K562 (cell line): ENCODE results near the gene KRT75. TPM values are rescaled to one million over a fixed set of nuclear protein-coding genes. Genes with fewer than 3 reads are reported as not detected.

Experiments used
- ATAC-seq: fragments of 200-7000 bp; cut with Tn5 transposase; 3 replicates; pipeline ENCODE4 v1.9.1; 2020; ENCODE audit warnings: moderate library complexity
- BruUV-seq: library from RNA; stranded (reverse); fragments of 400-500 nt; replicated peaks from 2 replicates; lab custom pipeline; 2021; lab: Mats Ljungman, UMichigan
- CTCF ChIA-PET: fragments of 300-600 bp; formaldehyde crosslinking; extraction: SDS; loops from one replicate; lab custom pipeline; 2021; ENCODE audit warnings: low intra/inter-chr PET ratio; lab: Yijun Ruan, JAX
- POLR2A ChIA-PET: fragments of 300-600, 350-650 bp; sonication (Branson Sonifier 250); formaldehyde crosslinking; extraction: SDS; loops from one replicate; lab custom pipeline; 2021; ENCODE audit warnings: antibody characterized with exemption, inconsistent platforms; lab: Yijun Ruan, JAX
- DNase-seq, 4 experiments: peaks; one replicate each; pipeline versions ENCODE4 v3.0.0 to v3.0.0-alpha.2; 2011 to 2018; ENCODE audit warnings: low spot score in 3 of 4, mixed read lengths in 3 of 4; ENCODE audit errors: extremely low read depth in 1 of 4
- FAIRE-seq: peaks from 2 replicates; lab custom pipeline; 2011; peaks lifted over from hg19 to GRCh38; lab: Jason Lieb, UNC
- H2AFZ ChIP-seq: 2 replicates; pipeline ENCODE4 v1.6.0; 2011; ENCODE audit warnings: low read depth, low read length, control low read depth, inconsistent platforms
- H3K27ac ChIP-seq: fragments of 200-600 bp; 3 replicates; pipeline ENCODE4 v1.8.0; 2011; ENCODE audit warnings: low read depth, mild to moderate bottlenecking, control low read depth, inconsistent platforms, low read length, moderate library complexity, mixed read lengths; ENCODE audit errors: extremely low read depth
- H3K27me3 ChIP-seq, 2 experiments: fragments of 300-600 bp in 1 of 2; 2 replicates in 1 of 2; 3 replicates in 1 of 2; pipeline versions ENCODE4 v1.6.0 to v1.8.0; 2011; ENCODE audit warnings: inconsistent platforms in 2 of 2, low read length in 2 of 2, mild to moderate bottlenecking in 1 of 2, mixed read lengths in 1 of 2, moderate library complexity in 1 of 2; ENCODE audit not compliant: control insufficient read depth in 2 of 2, insufficient read depth in 2 of 2
- H3K36me3 ChIP-seq: fragments of 300-600 bp; 3 replicates; pipeline ENCODE4 v1.8.0; 2011; ENCODE audit warnings: mild to moderate bottlenecking, low read length, inconsistent platforms; ENCODE audit not compliant: control insufficient read depth, insufficient read depth
- H3K4me1 ChIP-seq, 2 experiments: fragments of 200-600 bp in 1 of 2; replicated peaks in 1 of 2; 2 replicates in 1 of 2; 3 replicates in 1 of 2; pipeline versions ENCODE4 v1.5.1 to v1.8.0; 2011; ENCODE audit warnings: inconsistent platforms in 2 of 2, low read length in 2 of 2, mild to moderate bottlenecking in 1 of 2, mixed read lengths in 1 of 2, moderate library complexity in 1 of 2; ENCODE audit not compliant: control insufficient read depth in 2 of 2, insufficient read depth in 2 of 2
- H3K4me2 ChIP-seq: 2 replicates; pipeline ENCODE4 v1.6.1; 2011; ENCODE audit warnings: low read length, control low read depth, inconsistent platforms, mixed read lengths; ENCODE audit not compliant: insufficient read depth
- H3K4me3 ChIP-seq: fragments of 200-600 bp; sonication (generic), shearing (Covaris generic); 2 replicates; pipeline ENCODE4 v1.5.1; 2016; ENCODE audit warnings: control low read depth, inconsistent platforms
- H3K79me2 ChIP-seq: fragments of 200-600 bp; 3 replicates; pipeline ENCODE4 v1.8.0; 2011; ENCODE audit warnings: low read length, inconsistent platforms; ENCODE audit not compliant: control insufficient read depth, insufficient read depth
- H3K9ac ChIP-seq, 2 experiments: 2 replicates each; pipeline versions ENCODE4 v1.6.0 to v1.6.1; 2011; ENCODE audit warnings: low read depth in 2 of 2, low read length in 2 of 2, control low read depth in 1 of 2, inconsistent platforms in 1 of 2, mild to moderate bottlenecking in 1 of 2, mixed read lengths in 1 of 2; ENCODE audit not compliant: insufficient read depth in 1 of 2
- H3K9me1 ChIP-seq: one replicate; pipeline ENCODE4 v1.6.0; 2011; ENCODE audit warnings: inconsistent platforms, mild to moderate bottlenecking, low read length, moderate library complexity; ENCODE audit not compliant: control insufficient read depth, insufficient read depth
- H3K9me3 ChIP-seq: replicated peaks from 2 replicates; pipeline ENCODE4 v1.5.1; 2011; ENCODE audit warnings: low read depth, low read length, inconsistent platforms; ENCODE audit not compliant: control insufficient read depth, insufficient read depth
- H4K20me1 ChIP-seq: replicated peaks from 2 replicates; pipeline ENCODE4 v1.6.1; 2011; ENCODE audit warnings: low read length, inconsistent platforms, mixed read lengths; ENCODE audit not compliant: control insufficient read depth, insufficient read depth
- MEF2A ChIP-seq: IDR thresholded peaks from 2 replicates; pipeline ENCODE4 v1.6.1; 2011; ENCODE audit warnings: low read depth, mild to moderate bottlenecking, low read length, moderate library complexity; ENCODE audit not compliant: control insufficient read depth
- MYNN ChIP-seq, 2 experiments: sonication (generic); formaldehyde crosslinking in 1 of 2; IDR thresholded peaks; 2 replicates each; pipeline versions ENCODE4 v1.5.0 to v1.6.1; 2016 to 2020; ENCODE audit warnings: antibody characterized with exemption in 1 of 2, missing genetic modification reagents in 1 of 2
- TARDBP ChIP-seq: fragments of 450-650 bp; IDR thresholded peaks from 2 replicates; pipeline ENCODE4 v1.6.1; 2016
- ZNF165 ChIP-seq: fragments of 250-450 bp; sonication (Bioruptor Pico); IDR thresholded peaks from 2 replicates; pipeline ENCODE4 v1.4.0; 2020; ENCODE audit warnings: borderline replicate concordance
- ZNF444 ChIP-seq: fragments of 250-450 bp; sonication (Bioruptor Pico); IDR thresholded peaks from 2 replicates; pipeline ENCODE4 v1.4.0; 2020; ENCODE audit warnings: mild to moderate bottlenecking, moderate library complexity
- WGBS: fragments of 100-300 bp; shearing (Covaris generic); methylation state at CpG from one replicate; pipeline ENCODE4 v1.1.6; 2016; ENCODE audit warnings: low coverage, mixed read lengths; ENCODE audit not compliant: insufficient coverage; ENCODE audit errors: missing lambda C conversion rate; 5-methylcytosine and 5-hydroxymethylcytosine counted together
- in situ Hi-C: fragments of 300-500 bp; cut with MboI; formaldehyde crosslinking; loops from 4 replicates; pipeline ENCODE4 v1.15.0; 2018; ENCODE audit warnings: inconsistent platforms, mixed read lengths
- intact Hi-C: fragments of 100-400 bp; cut with micrococcal nuclease; formaldehyde crosslinking; loops from 2 replicates; pipeline ENCODE4 v1.14.2; 2022
- polyA plus RNA-seq, 8 experiments: library from polyadenylated mRNA; depleted of rRNA in 4 of 8; stranded (reverse) in 5 of 8; unstranded in 3 of 8; fragments of >200 nt; fragmentation: Nextera tagmentation in 2 of 8; fragmentation: Illumina TruSeq in 1 of 8; extraction: Ambion mirVana in 2 of 8; extraction: Trizol in 1 of 8; gene quantifications; 2 replicates each; pipeline versions ENCODE4 v1.2.1 to v1.2.3, GENCODE V29; 2011 to 2014; ENCODE audit warnings: inconsistent platforms in 1 of 8, missing spikeins in 1 of 8
- total RNA-seq, 7 experiments: library from RNA; depleted of rRNA in 6 of 7; stranded (reverse); fragments of >200 nt in 6 of 7; fragmentation: Illumina TruSeq in 2 of 7; extraction: Trizol in 2 of 7; gene quantifications; 2 replicates each; pipeline versions ENCODE4 v1.2.1 to v1.2.3, GENCODE V29; 2011 to 2021; ENCODE audit warnings: low replicate concordance in 1 of 7
- TF ChIP-seq, protein P1 (sequence below): fragments of 450-650 bp; IDR thresholded peaks from 2 replicates; pipeline ENCODE4 v1.6.1; 2017; ENCODE audit warnings: antibody characterized with exemption, mild to moderate bottlenecking

KRT75 gene
- total and polyA plus RNA-seq, 9 of the 15 experiments (the other 6 are each of a cell fraction or from before 2014, with no cell fraction given): not detected

DNA sequence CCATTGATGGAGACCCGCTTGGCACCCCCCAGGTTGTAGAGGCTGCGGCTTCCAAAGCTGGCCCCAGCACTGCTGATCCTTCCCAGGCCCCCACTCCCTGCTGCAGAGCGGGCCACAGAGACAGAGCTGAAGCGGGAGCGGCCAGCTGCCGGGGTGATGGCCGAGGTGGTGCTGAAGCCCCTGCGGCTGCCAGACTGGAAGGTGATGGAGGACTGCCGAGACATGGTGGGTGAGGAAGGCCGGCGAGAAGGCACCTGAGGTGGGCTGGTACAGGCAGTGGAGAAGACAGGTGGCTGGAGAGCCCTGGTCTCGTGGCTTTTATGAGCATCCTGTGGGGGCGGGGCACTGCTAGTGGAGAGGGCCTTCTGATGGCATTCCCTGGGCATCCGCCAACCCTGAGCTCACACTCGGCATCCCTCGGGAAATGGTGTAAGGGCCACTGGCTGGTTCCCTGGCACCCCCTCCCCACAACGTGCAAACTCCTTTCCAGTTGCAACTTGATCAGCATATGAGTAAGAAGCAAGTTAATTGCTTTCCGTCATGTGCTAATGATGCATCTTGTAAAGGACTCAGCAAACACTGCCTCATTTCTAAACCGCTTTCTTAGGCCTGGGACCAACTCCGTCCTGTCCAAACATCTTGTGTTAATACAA is at the start of gene KRT75 (continued):
- no peak for TF ChIP-seq ZNF444
- TF ChIP-seq TARDBP: no peak
- TF ChIP-seq MYNN (IDR thresholded peaks at IDR 0.05): no peak
- no peak for TF ChIP-seq MYNN (CRISPR knock-in tag; IDR thresholded peaks at IDR 0.05)
- no peak for TF ChIP-seq ZNF165 (CRISPR knock-in tag)

GRCh38 chr12:52480073-52480472 is 45.9 kb upstream of the KRT75 start:
- no peaks in the 10 kb centered on the region for H3K4me1 ChIP-seq
- H3K4me2 ChIP-seq: no peak overlapping the region
- DNase-seq: no peak
- no peaks in the 10 kb centered on the region for H3K79me2 ChIP-seq
- no TSS peak for BruUV-seq
- H3K36me3 ChIP-seq: no peaks in the 10 kb centered on the region
- H3K9me3 ChIP-seq: no peaks in the 10 kb centered on the region
- no peak overlapping the region for H2AFZ ChIP-seq
- TF ChIP-seq, protein P1, sequence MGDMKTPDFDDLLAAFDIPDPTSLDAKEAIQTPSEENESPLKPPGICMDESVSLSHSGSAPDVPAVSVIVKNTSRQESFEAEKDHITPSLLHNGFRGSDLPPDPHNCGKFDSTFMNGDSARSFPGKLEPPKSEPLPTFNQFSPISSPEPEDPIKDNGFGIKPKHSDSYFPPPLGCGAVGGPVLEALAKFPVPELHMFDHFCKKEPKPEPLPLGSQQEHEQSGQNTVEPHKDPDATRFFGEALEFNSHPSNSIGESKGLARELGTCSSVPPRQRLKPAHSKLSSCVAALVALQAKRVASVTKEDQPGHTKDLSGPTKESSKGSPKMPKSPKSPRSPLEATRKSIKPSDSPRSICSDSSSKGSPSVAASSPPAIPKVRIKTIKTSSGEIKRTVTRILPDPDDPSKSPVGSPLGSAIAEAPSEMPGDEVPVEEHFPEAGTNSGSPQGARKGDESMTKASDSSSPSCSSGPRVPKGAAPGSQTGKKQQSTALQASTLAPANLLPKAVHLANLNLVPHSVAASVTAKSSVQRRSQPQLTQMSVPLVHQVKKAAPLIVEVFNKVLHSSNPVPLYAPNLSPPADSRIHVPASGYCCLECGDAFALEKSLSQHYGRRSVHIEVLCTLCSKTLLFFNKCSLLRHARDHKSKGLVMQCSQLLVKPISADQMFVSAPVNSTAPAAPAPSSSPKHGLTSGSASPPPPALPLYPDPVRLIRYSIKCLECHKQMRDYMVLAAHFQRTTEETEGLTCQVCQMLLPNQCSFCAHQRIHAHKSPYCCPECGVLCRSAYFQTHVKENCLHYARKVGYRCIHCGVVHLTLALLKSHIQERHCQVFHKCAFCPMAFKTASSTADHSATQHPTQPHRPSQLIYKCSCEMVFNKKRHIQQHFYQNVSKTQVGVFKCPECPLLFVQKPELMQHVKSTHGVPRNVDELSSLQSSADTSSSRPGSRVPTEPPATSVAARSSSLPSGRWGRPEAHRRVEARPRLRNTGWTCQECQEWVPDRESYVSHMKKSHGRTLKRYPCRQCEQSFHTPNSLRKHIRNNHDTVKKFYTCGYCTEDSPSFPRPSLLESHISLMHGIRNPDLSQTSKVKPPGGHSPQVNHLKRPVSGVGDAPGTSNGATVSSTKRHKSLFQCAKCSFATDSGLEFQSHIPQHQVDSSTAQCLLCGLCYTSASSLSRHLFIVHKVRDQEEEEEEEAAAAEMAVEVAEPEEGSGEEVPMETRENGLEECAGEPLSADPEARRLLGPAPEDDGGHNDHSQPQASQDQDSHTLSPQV: no peak
- TF ChIP-seq MEF2A: no peak
- POLR2A ChIA-PET: no interaction called here
- ATAC-seq: no peak
- H3K9ac ChIP-seq: no peak overlapping the region
- CTCF ChIA-PET: no interaction called here
- no peaks in the 10 kb centered on the region for H4K20me1 ChIP-seq
- no peaks in the 10 kb centered on the region for H3K27me3 ChIP-seq
- no peaks in the 10 kb centered on the region for H3K9me1 ChIP-seq
- in situ Hi-C loops: no loop called here
- no peak for FAIRE-seq
- H3K4me3 ChIP-seq: no peak overlapping the region
- intact Hi-C loops: no loop called here
- H3K27ac ChIP-seq: no peak overlapping the region
- 0% methylated on average over 3 of the region's 3 CpGs for WGBS
